K562 (cell line): ENCODE data around the gene ZFAND2A. TPM values are rescaled to one million over a fixed set of nuclear protein-coding genes. Genes with fewer than 3 reads are reported as not detected.

ENCODE experiments used
- ATAC-seq: fragments of 200-7000 bp; cut with Tn5 transposase; 3 replicates; pipeline ENCODE4 v1.9.1; 2020; ENCODE audit warnings: moderate library complexity
- BruUV-seq: library from RNA; stranded (reverse); fragments of 400-500 nt; replicated peaks from 2 replicates; lab custom pipeline; 2021; lab: Mats Ljungman, UMichigan
- CTCF ChIA-PET: fragments of 300-600 bp; formaldehyde crosslinking; extraction: SDS; loops from one replicate; lab custom pipeline; 2021; ENCODE audit warnings: low intra/inter-chr PET ratio; lab: Yijun Ruan, JAX
- POLR2A ChIA-PET: fragments of 300-600, 350-650 bp; sonication (Branson Sonifier 250); formaldehyde crosslinking; extraction: SDS; loops from one replicate; lab custom pipeline; 2021; ENCODE audit warnings: antibody characterized with exemption, inconsistent platforms; lab: Yijun Ruan, JAX
- DNase-seq, 4 experiments: peaks; one replicate each; pipeline versions ENCODE4 v3.0.0 to v3.0.0-alpha.2; 2011 to 2018; ENCODE audit warnings: low spot score in 3 of 4, mixed read lengths in 3 of 4; ENCODE audit errors: extremely low read depth in 1 of 4
- FAIRE-seq: peaks from 2 replicates; lab custom pipeline; 2011; peaks lifted over from hg19 to GRCh38; lab: Jason Lieb, UNC
- H2AFZ ChIP-seq: 2 replicates; pipeline ENCODE4 v1.6.0; 2011; ENCODE audit warnings: low read depth, low read length, control low read depth, inconsistent platforms
- H3K27ac ChIP-seq: fragments of 200-600 bp; 3 replicates; pipeline ENCODE4 v1.8.0; 2011; ENCODE audit warnings: low read depth, mild to moderate bottlenecking, control low read depth, inconsistent platforms, low read length, moderate library complexity, mixed read lengths; ENCODE audit errors: extremely low read depth
- H3K27me3 ChIP-seq, 2 experiments: fragments of 300-600 bp in 1 of 2; 2 replicates in 1 of 2; 3 replicates in 1 of 2; pipeline versions ENCODE4 v1.6.0 to v1.8.0; 2011; ENCODE audit warnings: inconsistent platforms in 2 of 2, low read length in 2 of 2, mild to moderate bottlenecking in 1 of 2, mixed read lengths in 1 of 2, moderate library complexity in 1 of 2; ENCODE audit not compliant: control insufficient read depth in 2 of 2, insufficient read depth in 2 of 2
- H3K36me3 ChIP-seq: fragments of 300-600 bp; 3 replicates; pipeline ENCODE4 v1.8.0; 2011; ENCODE audit warnings: mild to moderate bottlenecking, low read length, inconsistent platforms; ENCODE audit not compliant: control insufficient read depth, insufficient read depth
- H3K4me1 ChIP-seq, 2 experiments: fragments of 200-600 bp in 1 of 2; replicated peaks in 1 of 2; 2 replicates in 1 of 2; 3 replicates in 1 of 2; pipeline versions ENCODE4 v1.5.1 to v1.8.0; 2011; ENCODE audit warnings: inconsistent platforms in 2 of 2, low read length in 2 of 2, mild to moderate bottlenecking in 1 of 2, mixed read lengths in 1 of 2, moderate library complexity in 1 of 2; ENCODE audit not compliant: control insufficient read depth in 2 of 2, insufficient read depth in 2 of 2
- H3K4me2 ChIP-seq: 2 replicates; pipeline ENCODE4 v1.6.1; 2011; ENCODE audit warnings: low read length, control low read depth, inconsistent platforms, mixed read lengths; ENCODE audit not compliant: insufficient read depth
- H3K4me3 ChIP-seq: fragments of 200-600 bp; sonication (generic), shearing (Covaris generic); 2 replicates; pipeline ENCODE4 v1.5.1; 2016; ENCODE audit warnings: control low read depth, inconsistent platforms
- H3K79me2 ChIP-seq: fragments of 200-600 bp; 3 replicates; pipeline ENCODE4 v1.8.0; 2011; ENCODE audit warnings: low read length, inconsistent platforms; ENCODE audit not compliant: control insufficient read depth, insufficient read depth
- H3K9ac ChIP-seq, 2 experiments: 2 replicates each; pipeline versions ENCODE4 v1.6.0 to v1.6.1; 2011; ENCODE audit warnings: low read depth in 2 of 2, low read length in 2 of 2, control low read depth in 1 of 2, inconsistent platforms in 1 of 2, mild to moderate bottlenecking in 1 of 2, mixed read lengths in 1 of 2; ENCODE audit not compliant: insufficient read depth in 1 of 2
- H3K9me1 ChIP-seq: one replicate; pipeline ENCODE4 v1.6.0; 2011; ENCODE audit warnings: inconsistent platforms, mild to moderate bottlenecking, low read length, moderate library complexity; ENCODE audit not compliant: control insufficient read depth, insufficient read depth
- H3K9me3 ChIP-seq: replicated peaks from 2 replicates; pipeline ENCODE4 v1.5.1; 2011; ENCODE audit warnings: low read depth, low read length, inconsistent platforms; ENCODE audit not compliant: control insufficient read depth, insufficient read depth
- H4K20me1 ChIP-seq: replicated peaks from 2 replicates; pipeline ENCODE4 v1.6.1; 2011; ENCODE audit warnings: low read length, inconsistent platforms, mixed read lengths; ENCODE audit not compliant: control insufficient read depth, insufficient read depth
- CREB5 ChIP-seq: fragments of 250-450 bp; sonication (Bioruptor Pico); IDR thresholded peaks from 2 replicates; pipeline ENCODE4 v1.5.0; 2020; ENCODE audit warnings: mild to moderate bottlenecking
- CXXC5 ChIP-seq: fragments of 250-450 bp; sonication (Bioruptor Pico); IDR thresholded peaks from 2 replicates; pipeline ENCODE4 v1.8.0; 2022; ENCODE audit warnings: inconsistent platforms, mild to moderate bottlenecking, moderate library complexity
- DLX4 ChIP-seq: fragments of 250-450 bp; sonication (Bioruptor Pico); IDR thresholded peaks from 2 replicates; pipeline ENCODE4 v1.6.1; 2021; ENCODE audit warnings: mild to moderate bottlenecking
- DMBX1 ChIP-seq: fragments of 250-450 bp; sonication (Bioruptor Pico); IDR thresholded peaks from 2 replicates; pipeline ENCODE4 v1.8.0; 2022; ENCODE audit warnings: inconsistent platforms, mild to moderate bottlenecking, moderate library complexity, borderline replicate concordance
- FOXK2 ChIP-seq, 2 experiments: fragments of 450-650 bp; IDR thresholded peaks in 1 of 2; conservative IDR thresholded peaks in 1 of 2; 2 replicates each; pipeline ENCODE4 v1.6.1; 2016; ENCODE audit warnings: low read depth in 2 of 2, mild to moderate bottlenecking in 1 of 2
- FOXO4 ChIP-seq: fragments of 450-650 bp; formaldehyde crosslinking; IDR thresholded peaks from 2 replicates; pipeline ENCODE4 v1.4.0; 2020; ENCODE audit warnings: mild to moderate bottlenecking, moderate library complexity
- GATA2 ChIP-seq: sonication (generic); formaldehyde crosslinking; IDR thresholded peaks from 2 replicates; pipeline ENCODE4 v1.4.0; 2020; ENCODE audit warnings: mild to moderate bottlenecking, missing genetic modification reagents
- GTF2B ChIP-seq: IDR thresholded peaks from 2 replicates; pipeline ENCODE4 v1.6.1; 2011; ENCODE audit not compliant: insufficient read length; ENCODE audit errors: extremely low read depth
- NFYB ChIP-seq: IDR thresholded peaks from 2 replicates; pipeline ENCODE4 v1.6.1; 2011; ENCODE audit warnings: mild to moderate bottlenecking, moderate library complexity; ENCODE audit not compliant: insufficient read length; ENCODE audit errors: extremely low read depth
- NRF1 ChIP-seq, 2 experiments: fragments of 450-650 bp; IDR thresholded peaks in 1 of 2; conservative IDR thresholded peaks in 1 of 2; 2 replicates each; pipeline ENCODE4 v1.6.1; 2014; ENCODE audit warnings: mild to moderate bottlenecking in 2 of 2
- SUPT5H ChIP-seq: fragments of 450-650 bp; IDR thresholded peaks from 2 replicates; pipeline ENCODE4 v1.6.1; 2016
- USF2 ChIP-seq: sonication (generic); formaldehyde crosslinking; IDR thresholded peaks from 2 replicates; pipeline ENCODE4 v1.5.0; 2020; ENCODE audit warnings: missing genetic modification reagents
- ZBTB17 ChIP-seq: fragments of 450-650 bp; formaldehyde crosslinking; IDR thresholded peaks from 2 replicates; pipeline ENCODE4 v1.4.0; 2020; ENCODE audit warnings: mild to moderate bottlenecking
- ZNF277 ChIP-seq: fragments of 250-450 bp; sonication (Bioruptor Pico); IDR thresholded peaks from 2 replicates; pipeline ENCODE4 v1.8.0; 2022; ENCODE audit warnings: inconsistent platforms, mild to moderate bottlenecking, moderate library complexity, borderline replicate concordance
- ZNF589 ChIP-seq: fragments of 200-800 bp; sonication (Bioruptor generic); IDR thresholded peaks from 2 replicates; pipeline ENCODE4 v1.6.1; 2016; ENCODE audit warnings: low read depth, missing genetic modification characterization, missing compliant biosample characterization
- ZNF77 ChIP-seq: fragments of 250-450 bp; sonication (Bioruptor Pico); IDR thresholded peaks from 2 replicates; pipeline ENCODE4 v1.5.0; 2020
- WGBS: fragments of 100-300 bp; shearing (Covaris generic); methylation state at CpG from one replicate; pipeline ENCODE4 v1.1.6; 2016; ENCODE audit warnings: low coverage, mixed read lengths; ENCODE audit not compliant: insufficient coverage; ENCODE audit errors: missing lambda C conversion rate; 5-methylcytosine and 5-hydroxymethylcytosine counted together
- in situ Hi-C: fragments of 300-500 bp; cut with MboI; formaldehyde crosslinking; loops from 4 replicates; pipeline ENCODE4 v1.15.0; 2018; ENCODE audit warnings: inconsistent platforms, mixed read lengths
- intact Hi-C: fragments of 100-400 bp; cut with micrococcal nuclease; formaldehyde crosslinking; loops from 2 replicates; pipeline ENCODE4 v1.14.2; 2022
- polyA plus RNA-seq, 8 experiments: library from polyadenylated mRNA; depleted of rRNA in 4 of 8; stranded (reverse) in 5 of 8; unstranded in 3 of 8; fragments of >200 nt; fragmentation: Nextera tagmentation in 2 of 8; fragmentation: Illumina TruSeq in 1 of 8; extraction: Ambion mirVana in 2 of 8; extraction: Trizol in 1 of 8; gene quantifications; 2 replicates each; pipeline versions ENCODE4 v1.2.1 to v1.2.3, GENCODE V29; 2011 to 2014; ENCODE audit warnings: inconsistent platforms in 1 of 8, missing spikeins in 1 of 8
- total RNA-seq, 7 experiments: library from RNA; depleted of rRNA in 6 of 7; stranded (reverse); fragments of >200 nt in 6 of 7; fragmentation: Illumina TruSeq in 2 of 7; extraction: Trizol in 2 of 7; gene quantifications; 2 replicates each; pipeline versions ENCODE4 v1.2.1 to v1.2.3, GENCODE V29; 2011 to 2021; ENCODE audit warnings: low replicate concordance in 1 of 7

The ZFAND2A gene
- total and polyA plus RNA-seq, 9 of the 15 experiments (the other 6 are each of a cell fraction or from before 2014, with no cell fraction given), result 16.8 to 56.8 (median 26.1) TPM

- ChIA-PET POLR2A (interaction anchor here (1.5 kb wide), 1 partner anchor 15 kb away, joined by 4 read pairs; no protein-coding TSS in a partner anchor), CTCF (no interaction called here)
- FAIRE-seq, result no peak
- TF ChIP-seq DLX4 (CRISPR knock-in tag) (no peak), USF2 (CRISPR knock-in tag) (no peak), SUPT5H (no peak), ZNF277 (no peak), ZNF589 (CRISPR knock-in tag) (no peak), DMBX1 (no peak), NRF1 (conservative IDR thresholded peaks at IDR 0.05 in 1 of 2, IDR thresholded peaks at IDR 0.05 in 1 of 2) (no peak), GTF2B (no peak), GATA2 (CRISPR knock-in tag) (no peak), CREB5 (CRISPR knock-in tag) (no peak), NFYB (no peak), ZNF77 (no peak), FOXK2 (conservative IDR thresholded peaks at IDR 0.05 in 1 of 2, IDR thresholded peaks at IDR 0.05 in 1 of 2; ENCODE audit: low read depth in 2 of 2) (no peak), ZBTB17 (CRISPR knock-in tag) (no peak), CXXC5 (no peak), FOXO4 (CRISPR knock-in tag) (no peak)
- TF ChIP-seq, all 486 proteins: peak for 0
- Histone ChIP-seq H3K9me1 (no peaks in the 10 kb centered on the region), H3K9ac (no peak overlapping the region), H3K27me3 (no peaks in the 10 kb centered on the region), H3K4me2 (no peak overlapping the region), H4K20me1 (no peaks in the 10 kb centered on the region), H3K27ac (no peak overlapping the region), H3K36me3 (peaks cover 16% of the 10 kb centered on the region), H3K9me3 (peaks cover 2% of the 10 kb centered on the region; the same call in 1 of the 2 replicates), H3K4me1 (peaks cover 0 to 22% of the 10 kb centered on the region in 2 experiments; a peak in 2 of 5 replicates), H2AFZ (no peak overlapping the region), H3K4me3 (no peak overlapping the region), H3K79me2 (peaks cover 24% of the 10 kb centered on the region)
- intact Hi-C loops (no loop called here), in situ Hi-C loops (no loop called here)
- ATAC-seq (no peak), DNase-seq (no peak)
- WGBS, result 95% methylated on average over 8 of the region's 14 CpGs
- BruUV-seq, result no TSS peak
Observed at GRCh38 chr7:1121476-1121875, 38.5 kb downstream of the ZFAND2A start.
